ENCODE measurements around the gene AGA. TPM values are rescaled to one million over a fixed set of nuclear protein-coding genes. Genes with fewer than 3 reads are reported as not detected.

Gene AGA
- total and polyA plus RNA-seq, 2 of the 13 experiments (the other 11 are each of a cell fraction or from before 2014, with no cell fraction given): 21.9 to 22.3 TPM

- TF ChIP-seq ZNF33B (CRISPR knock-in tag; IDR thresholded peaks at IDR 0.05) (no peak), MED1 (CRISPR knock-in tag; IDR thresholded peaks at IDR 0.05) (no peak), ZNF331 (CRISPR knock-in tag; IDR thresholded peaks at IDR 0.05) (no peak), BRD4 (CRISPR knock-in tag; IDR thresholded peaks at IDR 0.05) (no peak)
Observed at GRCh38 chr4:177396352-177396751, 45.9 kb downstream of the AGA start (continued).

- H3K79me2 ChIP-seq (ENCODE audit: insufficient read depth, low read length): no peaks in the 10 kb centered on the region
- H3K27me3 ChIP-seq (ENCODE audit: control insufficient read depth in 1 of 2, insufficient read depth in 2 of 2, low read length in 2 of 2): no peaks in the 10 kb centered on the region; a peak in 2 of 5 replicates
- peaks cover 14% of the 10 kb centered on the region for H3K4me1 ChIP-seq (ENCODE audit: insufficient read depth, low read length)
- ChIA-PET CTCF (ENCODE audit: low intra/inter-chr PET ratio, low total read pairs) (no interaction called here), POLR2A (interaction anchor here (1.1 kb wide), 1 partner anchor 49 kb away, joined by 4 read pairs; the partner anchor contains the start of gene AGA)
- DNase-seq (ENCODE audit: low spot score) (no peak), ATAC-seq (no peak; the same call in 1 of the 3 replicates), FAIRE-seq (no peak)
- no peak overlapping the region for H3K4me2 ChIP-seq (ENCODE audit: low read depth, low read length)
- H4K20me1 ChIP-seq (ENCODE audit: insufficient read depth, low read length): no peaks in the 10 kb centered on the region
- WGBS (ENCODE audit: low lambda C conversion rate): 27% methylated on average over 8 of the region's 8 CpGs
- BruUV-seq (replicated peaks): no TSS peak
- intact Hi-C loops (cut with micrococcal nuclease; ENCODE audit: unreplicated experiment): loop anchor here (5.0 kb wide), 1 partner anchor 49 kb away; the partner anchor contains the start of gene AGA
- no peak for TF ChIP-seq ZNF468 (CRISPR knock-in tag; IDR thresholded peaks at IDR 0.05)
- no peak for TF ChIP-seq TIGD3 (CRISPR knock-in tag; IDR thresholded peaks at IDR 0.05; ENCODE audit: borderline replicate concordance)
- TF ChIP-seq HNRNPLL (IDR thresholded peaks at IDR 0.05; ENCODE audit: low read depth, low read length, poor library complexity, severe bottlenecking): no peak
- TF ChIP-seq TEF (CRISPR knock-in tag; IDR thresholded peaks at IDR 0.05): no peak
- TF ChIP-seq KMT2A (CRISPR knock-in tag; IDR thresholded peaks at IDR 0.05): no peak
- no peak for TF ChIP-seq ZNF274 (CRISPR knock-in tag; IDR thresholded peaks at IDR 0.05)
- no peak overlapping the region for H3K27ac ChIP-seq (ENCODE audit: extremely low read length, insufficient read depth, low read length)
- H2AFZ ChIP-seq (ENCODE audit: low read length): no peak overlapping the region
- no peak overlapping the region for H3K4me3 ChIP-seq (replicated peaks in 1 of 3; ENCODE audit: insufficient read depth in 1 of 3, low read depth in 2 of 3, low read length in 3 of 3)
- in situ Hi-C loops (cut with HindIII; ENCODE audit: extremely low pct_ligation_motif_present, low pct_unique_long_range_greater_than_20kb): no loop called here
- H3K9ac ChIP-seq (ENCODE audit: insufficient read depth, low read depth, low read length): no peak overlapping the region
- H3K9me3 ChIP-seq (ENCODE audit: low read length): no peaks in the 10 kb centered on the region
- H3K36me3 ChIP-seq (replicated peaks in 1 of 2; ENCODE audit: control insufficient read depth in 1 of 2, insufficient read depth in 2 of 2, low read length in 2 of 2): no peaks in the 10 kb centered on the region
Observed at GRCh38 chr4:177393236-177393635, 49.0 kb downstream of the AGA start.

Data from HepG2 (cell line).